Caki2 (cell line): Measurements from ENCODE around the gene CASP2. TPM values are rescaled to one million over a fixed set of nuclear protein-coding genes. Genes with fewer than 3 reads are reported as not detected.
"Not testable (repeated sequence)": the region's sequence is repeated elsewhere in the genome, so short reads cannot be mapped to it uniquely, and the experiment has no call there.

Experiments used
- DNase-seq: peaks from one replicate; pipeline ENCODE4 v3.0.0-alpha.2; 2015; ENCODE audit warnings: low read depth
- in situ Hi-C: cut with HindIII; loops from 2 replicates; pipeline ENCODE4 v1.10.0; 2016; ENCODE audit warnings: low sequenced_read_pairs, low pct_unique_long_range_greater_than_20kb, mixed read lengths
- total RNA-seq: library from RNA; depleted of rRNA; stranded (reverse); fragments of >200 nt; shearing (Covaris generic); gene quantifications from 2 replicates; pipeline ENCODE4 v1.2.3, GENCODE V29; 2014; ENCODE audit warnings: low replicate concordance

CASP2 gene
- total RNA-seq, 1 experiment from 2014 or later, result 5.6 TPM

- in situ Hi-C loops, result no loop called here
- no peak for DNase-seq
These were observed 26.2 kb upstream of the CASP2 start for GRCh38 chr7:143261901-143262300.

GRCh38 chr7:143263266-143264195 is 24.6 kb upstream of the CASP2 start, which contains the start of gene GSTK1:
TSS of gene GSTK1 (plus strand) at chr7:143263441. CDS start at chr7:143263514, 73 bp downstream.
- in situ Hi-C loops, result no loop called here
- peak; percentile 61 for DNase-seq

- in situ Hi-C loops, DNase-seq: not testable (repeated sequence)
These were observed 24.0 kb upstream of the CASP2 start for GRCh38 chr7:143264196-143264568.

GRCh38 chr7:143265017-143265693 is 23.0 kb upstream of the CASP2 start:
- in situ Hi-C loops, result no loop called here

GRCh38 chr7:143269251-143269650 is 18.9 kb upstream of the CASP2 start:
- in situ Hi-C loops, result no loop called here
- no peak for DNase-seq

More at GRCh38 chr7:143265017-143265693, 23.0 kb upstream of the CASP2 start:
- no peak for DNase-seq

- DNase-seq, result no peak
- in situ Hi-C loops, result no loop called here
These were observed 16.9 kb upstream of the CASP2 start for GRCh38 chr7:143271240-143271639.

- in situ Hi-C loops, result no loop called here
- no peak for DNase-seq
These were observed 15.3 kb upstream of the CASP2 start for GRCh38 chr7:143272871-143273270.

GRCh38 chr7:143279186-143280098 is 8.7 kb upstream of the CASP2 start:
- in situ Hi-C loops, result no loop called here
- peak; percentile 13 for DNase-seq

- in situ Hi-C loops, result no loop called here
- no peak for DNase-seq
These were observed 8.0 kb upstream of the CASP2 start for GRCh38 chr7:143280160-143280559.

- in situ Hi-C loops, result no loop called here
- no peak for DNase-seq
These were observed 7.6 kb upstream of the CASP2 start for GRCh38 chr7:143280566-143280965.

GRCh38 chr7:143281529-143281928 is 6.6 kb upstream of the CASP2 start:
- in situ Hi-C loops, result no loop called here
- DNase-seq, result no peak

- in situ Hi-C loops, result no loop called here
- no peak for DNase-seq
These were observed 6.0 kb upstream of the CASP2 start for GRCh38 chr7:143282124-143282523.

GRCh38 chr7:143283381-143283780 is 4.8 kb upstream of the CASP2 start:
- DNase-seq, result no peak
- in situ Hi-C loops, result no loop called here

- in situ Hi-C loops, result no loop called here
- DNase-seq, result peak; percentile 75
These were observed 3.3 kb upstream of the CASP2 start, which contains the start of gene TMEM139 for GRCh38 chr7:143284591-143285469. TSS of gene TMEM139 (plus strand) at chr7:143284958. CDS start at chr7:143285958, 1,000 bp downstream.

- peak; percentile 86 for DNase-seq
These were observed 2.7 kb upstream of the CASP2 start for GRCh38 chr7:143285470-143285778.

GRCh38 chr7:143285806-143286521 is 2.2 kb upstream of the CASP2 start:
- DNase-seq, result no peak
- in situ Hi-C loops, result no loop called here

More at GRCh38 chr7:143285470-143285778, 2.7 kb upstream of the CASP2 start:
- in situ Hi-C loops, result no loop called here

GRCh38 chr7:143286522-143286890 is 1.6 kb upstream of the CASP2 start:
- DNase-seq, result no peak
- in situ Hi-C loops, result no loop called here
